HL-60 (cell line): Measurements from ENCODE around the gene NECTIN2.

Experiments used
- DNase-seq, 2 experiments: peaks; one replicate each; pipeline ENCODE4 v3.0.0-alpha.2; 2010 to 2020; ENCODE audit warnings: low read depth in 1 of 2, low spot score in 1 of 2
- H3K27ac ChIP-seq: fragments of 250-450 bp; sonication (Bioruptor Pico); replicated peaks from 2 replicates; pipeline ENCODE4 v1.5.1; 2020; ENCODE audit warnings: mild to moderate bottlenecking, moderate library complexity
- H3K27me3 ChIP-seq: fragments of 250-450 bp; sonication (Bioruptor Pico); 2 replicates; pipeline ENCODE4 v1.5.1; 2021; ENCODE audit warnings: mild to moderate bottlenecking, moderate library complexity; ENCODE audit not compliant: insufficient read depth, poor library complexity, severe bottlenecking
- H3K4me3 ChIP-seq: replicated peaks from 2 replicates; pipeline ENCODE4 v1.5.1; 2011; ENCODE audit warnings: mild to moderate bottlenecking, control low read depth, low read length; ENCODE audit not compliant: insufficient read depth
- CTCF ChIP-seq: IDR thresholded peaks from one replicate; pipeline ENCODE4 v1.5.1; 2011; ENCODE audit warnings: low read length, control low read depth, inconsistent platforms; ENCODE audit not compliant: insufficient read depth
- GABPA ChIP-seq: IDR thresholded peaks from 2 replicates; pipeline ENCODE4 v1.6.1; 2012; ENCODE audit warnings: low read depth
- POLR2AphosphoS5 ChIP-seq: IDR thresholded peaks from 2 replicates; pipeline ENCODE4 v1.6.1; 2012; ENCODE audit warnings: low read depth
- SPI1 ChIP-seq: IDR thresholded peaks from 2 replicates; pipeline ENCODE4 v1.6.1; 2012; ENCODE audit warnings: low read depth, mild to moderate bottlenecking, borderline replicate concordance
- TF ChIP-seq, protein P1 (sequence below): IDR thresholded peaks from 2 replicates; pipeline ENCODE4 v1.6.1; 2012; ENCODE audit warnings: low read depth; ENCODE audit not compliant: insufficient replicate concordance

Gene NECTIN2

DNA sequence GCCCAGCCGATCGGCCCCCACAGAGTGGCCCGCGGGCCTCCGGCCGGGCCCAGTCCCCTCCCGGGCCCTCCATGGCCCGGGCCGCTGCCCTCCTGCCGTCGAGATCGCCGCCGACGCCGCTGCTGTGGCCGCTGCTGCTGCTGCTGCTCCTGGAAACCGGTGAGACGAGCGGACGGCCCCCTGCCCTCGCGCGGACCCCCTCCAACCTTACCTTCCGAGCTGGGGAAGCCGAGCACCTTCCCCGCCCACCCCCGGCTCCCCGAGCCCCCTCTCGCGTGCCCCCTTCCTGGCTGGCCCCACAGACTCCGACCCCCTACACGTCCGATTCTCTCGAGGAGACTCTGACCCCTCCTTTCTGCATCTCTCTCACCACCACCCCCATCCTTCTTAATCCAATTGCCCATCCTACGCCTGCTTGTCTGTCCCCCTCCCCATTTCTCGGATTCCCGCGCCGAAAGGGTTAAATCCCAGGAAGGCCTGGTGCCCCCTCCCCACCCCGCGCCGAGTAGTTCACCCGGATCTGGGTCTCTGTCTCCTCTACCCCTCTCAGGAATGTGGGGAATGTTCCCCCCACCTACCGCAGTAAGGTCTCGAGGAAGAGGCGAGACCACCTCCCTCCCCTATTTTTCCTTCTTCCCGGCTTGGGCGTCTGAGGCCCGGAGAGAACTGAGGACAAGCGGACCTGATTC, 502 bp downstream of the NECTIN2 start:
- Histone ChIP-seq H3K4me3 (peak overlapping the region; percentile 60), H3K27ac (no peak overlapping the region), H3K27me3 (peaks cover 5% of the 10 kb centered on the region)
- no peak for TF ChIP-seq CTCF
- no peak for TF ChIP-seq POLR2AphosphoS5
- TF ChIP-seq, protein P1, sequence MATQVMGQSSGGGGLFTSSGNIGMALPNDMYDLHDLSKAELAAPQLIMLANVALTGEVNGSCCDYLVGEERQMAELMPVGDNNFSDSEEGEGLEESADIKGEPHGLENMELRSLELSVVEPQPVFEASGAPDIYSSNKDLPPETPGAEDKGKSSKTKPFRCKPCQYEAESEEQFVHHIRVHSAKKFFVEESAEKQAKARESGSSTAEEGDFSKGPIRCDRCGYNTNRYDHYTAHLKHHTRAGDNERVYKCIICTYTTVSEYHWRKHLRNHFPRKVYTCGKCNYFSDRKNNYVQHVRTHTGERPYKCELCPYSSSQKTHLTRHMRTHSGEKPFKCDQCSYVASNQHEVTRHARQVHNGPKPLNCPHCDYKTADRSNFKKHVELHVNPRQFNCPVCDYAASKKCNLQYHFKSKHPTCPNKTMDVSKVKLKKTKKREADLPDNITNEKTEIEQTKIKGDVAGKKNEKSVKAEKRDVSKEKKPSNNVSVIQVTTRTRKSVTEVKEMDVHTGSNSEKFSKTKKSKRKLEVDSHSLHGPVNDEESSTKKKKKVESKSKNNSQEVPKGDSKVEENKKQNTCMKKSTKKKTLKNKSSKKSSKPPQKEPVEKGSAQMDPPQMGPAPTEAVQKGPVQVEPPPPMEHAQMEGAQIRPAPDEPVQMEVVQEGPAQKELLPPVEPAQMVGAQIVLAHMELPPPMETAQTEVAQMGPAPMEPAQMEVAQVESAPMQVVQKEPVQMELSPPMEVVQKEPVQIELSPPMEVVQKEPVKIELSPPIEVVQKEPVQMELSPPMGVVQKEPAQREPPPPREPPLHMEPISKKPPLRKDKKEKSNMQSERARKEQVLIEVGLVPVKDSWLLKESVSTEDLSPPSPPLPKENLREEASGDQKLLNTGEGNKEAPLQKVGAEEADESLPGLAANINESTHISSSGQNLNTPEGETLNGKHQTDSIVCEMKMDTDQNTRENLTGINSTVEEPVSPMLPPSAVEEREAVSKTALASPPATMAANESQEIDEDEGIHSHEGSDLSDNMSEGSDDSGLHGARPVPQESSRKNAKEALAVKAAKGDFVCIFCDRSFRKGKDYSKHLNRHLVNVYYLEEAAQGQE = no peak
- TF ChIP-seq GABPA = no peak
- TF ChIP-seq SPI1 = no peak
- DNase-seq = no peak

GRCh38 chr19:44847144-44848035, 1.3 kb downstream of the NECTIN2 start:
- H3K4me3 ChIP-seq = no peak overlapping the region; the same call in 1 of the 2 replicates
- no peak overlapping the region for H3K27ac ChIP-seq

More at GRCh38 chr19:44847144-44848035, 1.3 kb downstream of the NECTIN2 start:
- peaks cover 5% of the 10 kb centered on the region for H3K27me3 ChIP-seq
- no peak for DNase-seq
- TF ChIP-seq GABPA (no peak), CTCF (no peak)
- TF ChIP-seq, protein P1 = no peak
